ENCODE results near the gene DNAAF3.

DNA sequence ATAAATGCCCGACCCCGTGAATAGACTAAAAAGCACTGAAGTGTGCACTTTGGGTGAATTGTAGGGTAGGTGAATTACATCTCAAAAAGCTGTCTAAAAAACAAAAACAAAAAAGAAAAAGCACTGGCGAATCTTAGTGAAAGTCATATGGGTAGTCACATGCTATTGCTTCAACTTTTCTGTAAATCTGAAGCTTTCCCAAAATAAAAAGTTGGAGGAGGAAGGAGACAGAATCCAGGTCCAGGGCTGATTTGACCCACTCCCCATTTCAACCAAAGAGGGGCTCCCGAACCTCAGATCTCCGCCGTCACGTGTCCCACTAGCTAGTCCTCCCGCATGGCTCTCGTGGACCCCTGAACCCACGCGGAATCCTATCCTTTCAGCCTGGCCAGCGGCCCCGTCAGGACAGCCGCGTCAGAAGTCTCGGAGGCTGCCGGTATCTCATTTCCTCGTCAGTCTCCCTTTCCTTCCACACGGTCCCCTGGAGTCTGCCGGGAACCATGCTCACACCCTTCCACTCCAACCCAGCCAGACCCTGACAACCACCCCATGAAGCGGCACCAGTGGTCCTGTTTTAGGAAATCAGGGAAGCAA, 55.1 kb downstream of the DNAAF3 start:
- TF ChIP-seq POLR2AphosphoS5 (IDR thresholded peaks at IDR 0.05; ENCODE audit: borderline replicate concordance, low read depth, low read length) (no peak), FOXP2 (optimal IDR thresholded peaks at IDR 0.05; ENCODE audit: control extremely low read depth, extremely low read length, insufficient read depth) (no peak), EZH2 (IDR thresholded peaks at IDR 0.05) (no peak)

All from SK-N-MC (cell line).